Measurements from ENCODE around the gene ACAA1.
"Not testable (repeated sequence)": the region's sequence is repeated elsewhere in the genome, so short reads cannot be mapped to it uniquely, and the experiment has no call there.

ACAA1 gene, protein sequence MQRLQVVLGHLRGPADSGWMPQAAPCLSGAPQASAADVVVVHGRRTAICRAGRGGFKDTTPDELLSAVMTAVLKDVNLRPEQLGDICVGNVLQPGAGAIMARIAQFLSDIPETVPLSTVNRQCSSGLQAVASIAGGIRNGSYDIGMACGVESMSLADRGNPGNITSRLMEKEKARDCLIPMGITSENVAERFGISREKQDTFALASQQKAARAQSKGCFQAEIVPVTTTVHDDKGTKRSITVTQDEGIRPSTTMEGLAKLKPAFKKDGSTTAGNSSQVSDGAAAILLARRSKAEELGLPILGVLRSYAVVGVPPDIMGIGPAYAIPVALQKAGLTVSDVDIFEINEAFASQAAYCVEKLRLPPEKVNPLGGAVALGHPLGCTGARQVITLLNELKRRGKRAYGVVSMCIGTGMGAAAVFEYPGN

GRCh38 chr3:38136777-38137614 is at the start of gene ACAA1:
Gene ACAA1 (minus strand): TSS chr3:38137127. CDS start chr3:38137035, 92 bp downstream.
- DNase-seq: peak; percentile 96 to 99

GRCh38 chr3:38177181-38177580 is 40.3 kb upstream of the ACAA1 start:
- no peak for DNase-seq

- DNase-seq: no peak
Observed at GRCh38 chr3:38173834-38174418, 37.0 kb upstream of the ACAA1 start.

DNA sequence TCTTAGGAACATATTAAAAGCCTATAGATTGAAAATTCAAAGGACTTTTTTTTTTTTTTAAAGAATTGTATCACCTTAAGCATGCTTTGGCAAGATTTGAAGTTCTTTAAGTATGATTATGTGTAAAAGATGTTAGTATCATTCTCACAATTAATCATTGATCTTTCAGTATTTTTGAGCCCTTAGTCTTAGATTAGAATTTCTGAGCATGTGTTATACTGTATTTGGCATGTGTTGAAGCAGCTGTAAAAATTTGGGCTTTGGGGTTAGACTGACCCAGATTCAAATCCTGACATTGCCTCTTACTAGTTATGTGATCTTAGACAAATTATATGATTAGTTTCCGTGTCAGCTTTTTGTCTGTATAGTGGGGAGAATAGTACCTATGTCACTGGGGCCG is 34.7 kb upstream of the ACAA1 start:
- no peak for DNase-seq

DNA sequence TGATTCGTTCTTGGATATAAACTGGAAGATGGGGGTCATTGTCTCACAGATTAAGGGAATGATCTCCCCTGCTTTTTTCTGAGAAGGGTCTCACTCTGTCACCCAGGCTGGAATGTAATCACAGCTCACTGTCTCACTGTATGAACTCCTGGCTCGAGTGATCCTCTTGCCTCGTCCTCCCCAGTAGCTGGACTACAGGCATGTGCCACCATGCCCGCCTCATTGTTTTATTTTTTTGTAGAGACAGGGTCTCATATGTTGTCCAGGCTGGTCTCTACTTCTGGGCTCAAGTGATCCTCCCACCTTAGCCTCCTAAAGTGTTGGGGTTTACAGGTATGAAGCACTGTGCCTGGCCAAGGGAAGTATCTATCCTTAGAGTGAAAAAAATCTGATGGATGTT is 33.8 kb upstream of the ACAA1 start:
- no peak for DNase-seq

GRCh38 chr3:38169027-38169317 is 32.0 kb upstream of the ACAA1 start:
- no peak for DNase-seq

GRCh38 chr3:38168151-38169026 is 31.5 kb upstream of the ACAA1 start:
- no peak for DNase-seq

DNA sequence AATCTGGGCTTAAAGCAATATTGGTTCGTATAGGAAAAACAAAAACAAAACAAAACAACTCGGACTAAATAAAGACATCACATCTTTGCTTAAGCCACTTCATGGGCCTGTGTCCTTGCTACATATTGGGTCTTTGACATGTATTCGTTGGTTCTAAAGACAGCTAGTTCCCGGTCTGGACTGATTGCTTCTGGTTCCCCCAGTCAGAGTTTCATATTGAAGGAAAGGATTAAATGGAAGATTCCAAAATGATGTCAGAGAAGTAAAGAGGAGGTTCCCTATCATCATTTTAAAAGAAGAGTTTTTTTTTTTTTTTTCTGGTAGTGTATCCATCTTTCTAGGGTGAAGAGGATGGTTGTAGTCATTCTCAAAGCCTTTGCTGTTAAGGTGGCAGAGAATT is 30.7 kb upstream of the ACAA1 start:
- no peak for DNase-seq

GRCh38 chr3:38165722-38166387 is 28.9 kb upstream of the ACAA1 start:
- peak; percentile 27 to 76 for DNase-seq

DNA sequence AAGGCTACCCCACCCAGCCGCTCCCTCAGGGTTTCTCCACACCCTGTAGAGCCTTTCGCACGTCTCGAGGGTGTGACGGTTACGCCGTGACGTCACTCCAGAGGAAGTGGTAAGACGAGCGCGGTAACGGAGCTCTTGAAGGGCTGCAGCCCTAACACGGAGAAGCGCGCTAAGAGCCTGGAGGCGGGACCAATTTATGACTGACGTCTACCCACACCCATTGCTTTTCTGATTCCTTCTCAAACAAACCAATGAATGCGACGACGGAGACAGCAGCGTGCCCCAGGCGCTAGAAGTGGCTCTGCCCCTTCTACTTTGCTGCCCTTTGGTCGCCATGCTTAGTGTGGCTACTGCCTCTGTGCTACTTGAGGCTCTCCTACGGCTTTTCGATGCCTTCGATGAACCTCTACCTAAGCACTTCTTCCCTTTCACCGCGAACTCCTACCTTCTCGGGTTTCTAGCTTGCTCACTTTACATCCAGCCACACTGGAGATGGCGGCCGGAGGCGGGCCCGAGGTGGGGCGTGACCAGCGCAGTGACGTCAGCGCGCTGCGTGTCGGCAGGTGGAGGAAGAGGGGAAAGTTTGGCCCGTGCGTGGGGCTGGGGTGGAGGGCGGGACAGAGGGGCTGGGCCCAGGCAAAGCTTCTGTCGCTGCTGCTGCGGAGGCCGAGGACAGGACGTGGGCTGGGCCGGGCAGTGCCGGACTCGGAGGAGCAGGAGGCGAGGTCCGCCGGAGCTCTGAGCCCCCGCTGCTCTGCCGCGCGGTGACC is 28.2 kb upstream of the ACAA1 start, which contains the start of gene OXSR1:
Gene OXSR1, plus strand, starts transcription at position 586 of the 770 bp plus-strand sequence. CDS start 340 bp downstream, outside the sequence.
- peak; percentile 99 for DNase-seq

- no peak for DNase-seq
Observed at GRCh38 chr3:38164643-38164951, 27.7 kb upstream of the ACAA1 start.

GRCh38 chr3:38163841-38164642 is 27.1 kb upstream of the ACAA1 start:
- DNase-seq: no peak

GRCh38 chr3:38163117-38163840 is 26.4 kb upstream of the ACAA1 start:
- DNase-seq: no peak

DNA sequence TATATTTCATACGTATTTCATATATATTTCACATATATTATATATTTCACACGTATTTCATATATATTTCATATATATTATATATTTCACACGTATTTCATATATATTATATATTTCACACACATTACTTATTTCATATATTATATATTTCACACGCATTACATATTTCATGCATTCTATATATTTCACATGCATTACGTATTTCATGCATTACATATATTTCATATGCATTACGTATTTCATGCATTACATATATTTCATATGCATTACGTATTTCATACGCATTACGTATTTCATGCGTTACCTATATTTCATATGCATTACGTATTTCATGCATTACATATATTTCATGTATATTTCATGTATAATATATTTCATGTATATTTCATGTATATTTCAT is 23.8 kb upstream of the ACAA1 start:
- DNase-seq: not testable (repeated sequence)

GRCh38 chr3:38158472-38158871 is 21.5 kb upstream of the ACAA1 start:
- DNase-seq: no peak

GRCh38 chr3:38157595-38157994 is 20.7 kb upstream of the ACAA1 start:
- DNase-seq: no peak

DNA sequence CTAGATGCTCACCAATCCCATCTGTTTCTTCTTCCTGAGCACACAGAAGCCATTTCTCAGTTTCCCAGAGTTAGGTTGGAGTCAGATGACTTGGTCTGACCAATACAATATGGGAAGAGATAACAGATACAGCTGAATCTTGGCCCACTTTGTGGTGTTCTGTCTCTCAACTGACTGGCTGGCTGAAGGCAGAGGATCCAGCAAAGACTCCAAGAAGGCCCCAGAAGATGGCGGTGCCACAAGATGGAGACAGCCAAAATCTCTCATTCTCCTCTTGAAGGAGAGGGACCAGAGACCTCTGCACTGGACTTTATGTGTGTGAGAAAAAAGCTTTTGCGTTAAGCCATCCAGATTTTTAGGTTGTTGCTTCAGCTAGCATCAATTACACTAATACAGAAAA is 20.2 kb upstream of the ACAA1 start:
- DNase-seq: no peak

GRCh38 chr3:38155825-38156224 is 18.9 kb upstream of the ACAA1 start:
- no peak for DNase-seq

- no peak for DNase-seq
Observed at GRCh38 chr3:38154625-38155255, 17.8 kb upstream of the ACAA1 start.

Data from NCI-H526 (cell line).